Measurements from ENCODE around the gene HIKESHI. TPM values are rescaled to one million over a fixed set of nuclear protein-coding genes. Genes with fewer than 3 reads are reported as not detected.

The HIKESHI gene
- total RNA-seq, 1 experiment from 2014 or later = 38.2 TPM

DNA sequence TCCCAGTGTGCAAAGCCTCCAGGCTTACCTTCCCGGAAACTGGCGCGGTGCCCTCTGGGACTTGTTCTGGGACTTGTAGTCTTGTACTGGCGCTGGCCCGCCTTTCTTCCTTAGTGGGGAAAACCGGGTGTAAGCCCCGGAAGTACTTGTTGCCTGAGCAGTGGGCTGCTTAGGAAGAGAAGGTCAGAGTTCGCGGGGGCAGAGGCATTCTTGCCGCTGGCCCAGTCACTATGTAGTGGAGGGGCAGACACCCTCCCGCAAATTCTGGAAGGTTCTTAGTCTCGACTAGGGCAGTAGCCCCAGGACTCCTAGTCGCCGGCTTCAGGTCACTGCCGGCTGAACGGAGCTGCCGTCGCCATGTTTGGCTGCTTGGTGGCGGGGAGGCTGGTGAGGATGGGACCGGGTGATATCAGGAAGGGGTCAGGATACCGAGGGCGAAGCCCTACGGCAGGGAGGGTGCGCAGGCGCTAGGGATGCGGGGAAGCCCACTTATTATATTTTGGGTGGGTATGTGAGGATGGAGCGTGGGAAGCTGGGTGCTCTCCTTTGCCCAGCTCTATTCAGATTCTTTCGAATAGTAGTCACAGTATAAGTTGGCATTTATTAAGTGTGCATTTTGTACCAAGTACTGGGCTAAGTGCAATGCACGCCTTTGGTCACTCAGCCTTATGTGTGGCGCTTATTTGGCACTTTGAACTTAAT is at the start of gene HIKESHI (continued):
- TF ChIP-seq, protein P1, sequence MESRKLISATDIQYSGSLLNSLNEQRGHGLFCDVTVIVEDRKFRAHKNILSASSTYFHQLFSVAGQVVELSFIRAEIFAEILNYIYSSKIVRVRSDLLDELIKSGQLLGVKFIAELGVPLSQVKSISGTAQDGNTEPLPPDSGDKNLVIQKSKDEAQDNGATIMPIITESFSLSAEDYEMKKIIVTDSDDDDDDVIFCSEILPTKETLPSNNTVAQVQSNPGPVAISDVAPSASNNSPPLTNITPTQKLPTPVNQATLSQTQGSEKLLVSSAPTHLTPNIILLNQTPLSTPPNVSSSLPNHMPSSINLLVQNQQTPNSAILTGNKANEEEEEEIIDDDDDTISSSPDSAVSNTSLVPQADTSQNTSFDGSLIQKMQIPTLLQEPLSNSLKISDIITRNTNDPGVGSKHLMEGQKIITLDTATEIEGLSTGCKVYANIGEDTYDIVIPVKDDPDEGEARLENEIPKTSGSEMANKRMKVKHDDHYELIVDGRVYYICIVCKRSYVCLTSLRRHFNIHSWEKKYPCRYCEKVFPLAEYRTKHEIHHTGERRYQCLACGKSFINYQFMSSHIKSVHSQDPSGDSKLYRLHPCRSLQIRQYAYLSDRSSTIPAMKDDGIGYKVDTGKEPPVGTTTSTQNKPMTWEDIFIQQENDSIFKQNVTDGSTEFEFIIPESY (IDR thresholded peaks at IDR 0.05; ENCODE audit: extremely low read depth, insufficient replicate concordance, low read length) = no peak
- TF ChIP-seq POLR2AphosphoS5 (IDR thresholded peaks at IDR 0.05; ENCODE audit: low read depth, low read length) (peak; percentile 72), ZFX (IDR thresholded peaks at IDR 0.05) (no peak)

DNA sequence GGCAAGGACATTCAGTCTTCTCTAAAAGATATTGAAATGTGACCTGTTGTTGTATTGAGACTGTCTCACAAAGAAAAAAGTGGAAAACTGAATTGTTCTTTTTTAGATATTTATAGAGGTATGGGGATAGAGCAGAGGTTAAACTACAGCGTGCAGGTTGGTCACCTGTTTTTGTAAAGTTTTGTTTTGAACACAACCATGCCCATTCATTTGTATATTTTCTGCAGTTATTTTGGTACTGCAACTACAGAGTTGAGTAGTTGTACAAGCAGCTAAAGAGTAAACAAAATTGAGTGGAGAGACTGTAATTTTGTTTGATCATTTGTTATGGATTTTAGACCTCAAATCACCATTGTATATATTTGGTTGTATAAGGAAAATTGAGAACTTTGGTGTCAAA is 46.1 kb upstream of the HIKESHI start:
- Histone ChIP-seq H3K79me2 (ENCODE audit: insufficient read depth, low read length) (peaks cover 69% of the 10 kb centered on the region), H3K27ac (ENCODE audit: low read depth, low read length) (no peak overlapping the region), H3K36me3 (ENCODE audit: control insufficient read depth in 1 of 2, insufficient read depth in 2 of 2, low read length in 2 of 2) (peaks cover under 1 to 10% of the 10 kb centered on the region in 2 experiments; a peak in 2 of 4 replicates), H4K20me1 (ENCODE audit: insufficient read depth) (peaks cover 7% of the 10 kb centered on the region; the same call in 1 of the 2 replicates), H3K4me3 (replicated peaks in 1 of 2; ENCODE audit: low read depth in 1 of 2, low read length in 2 of 2) (no peak overlapping the region), H3K9me2 (ENCODE audit: insufficient read depth) (no peaks in the 10 kb centered on the region), H3K4me1 (ENCODE audit: control insufficient read depth in 1 of 2, insufficient read depth in 2 of 2, low read length in 2 of 2) (no peaks in the 10 kb centered on the region), H3K9me3 (ENCODE audit: control insufficient read depth in 1 of 2, insufficient read depth in 1 of 2, low read depth in 1 of 2, low read length in 2 of 2) (no peaks in the 10 kb centered on the region), H3K9ac (ENCODE audit: low read length) (no peak overlapping the region), H2AFZ (ENCODE audit: low read depth, low read length, poor library complexity, severe bottlenecking) (no peak overlapping the region), H3K4me2 (ENCODE audit: low read length) (no peak overlapping the region), H3K27me3 (ENCODE audit: insufficient read depth, low read length) (no peaks in the 10 kb centered on the region)
- ChIA-PET RAD21 (ENCODE audit: low non-redundant PET in 1 of 2, low total read pairs in 2 of 2, uncharacterized antibody in 2 of 2, unreplicated experiment in 2 of 2) (no interaction called here), POLR2A (no interaction called here), CTCF (no interaction called here)
- TF ChIP-seq, protein P2, sequence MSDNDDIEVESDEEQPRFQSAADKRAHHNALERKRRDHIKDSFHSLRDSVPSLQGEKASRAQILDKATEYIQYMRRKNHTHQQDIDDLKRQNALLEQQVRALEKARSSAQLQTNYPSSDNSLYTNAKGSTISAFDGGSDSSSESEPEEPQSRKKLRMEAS (IDR thresholded peaks at IDR 0.05) = no peak
- TF ChIP-seq, protein P3, sequence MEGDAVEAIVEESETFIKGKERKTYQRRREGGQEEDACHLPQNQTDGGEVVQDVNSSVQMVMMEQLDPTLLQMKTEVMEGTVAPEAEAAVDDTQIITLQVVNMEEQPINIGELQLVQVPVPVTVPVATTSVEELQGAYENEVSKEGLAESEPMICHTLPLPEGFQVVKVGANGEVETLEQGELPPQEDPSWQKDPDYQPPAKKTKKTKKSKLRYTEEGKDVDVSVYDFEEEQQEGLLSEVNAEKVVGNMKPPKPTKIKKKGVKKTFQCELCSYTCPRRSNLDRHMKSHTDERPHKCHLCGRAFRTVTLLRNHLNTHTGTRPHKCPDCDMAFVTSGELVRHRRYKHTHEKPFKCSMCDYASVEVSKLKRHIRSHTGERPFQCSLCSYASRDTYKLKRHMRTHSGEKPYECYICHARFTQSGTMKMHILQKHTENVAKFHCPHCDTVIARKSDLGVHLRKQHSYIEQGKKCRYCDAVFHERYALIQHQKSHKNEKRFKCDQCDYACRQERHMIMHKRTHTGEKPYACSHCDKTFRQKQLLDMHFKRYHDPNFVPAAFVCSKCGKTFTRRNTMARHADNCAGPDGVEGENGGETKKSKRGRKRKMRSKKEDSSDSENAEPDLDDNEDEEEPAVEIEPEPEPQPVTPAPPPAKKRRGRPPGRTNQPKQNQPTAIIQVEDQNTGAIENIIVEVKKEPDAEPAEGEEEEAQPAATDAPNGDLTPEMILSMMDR (IDR thresholded peaks at IDR 0.05 in 2 of 3, conservative IDR thresholded peaks at IDR 0.05 in 1 of 3; ENCODE audit: borderline replicate concordance in 1 of 3, insufficient read depth in 1 of 3, low read depth in 2 of 3, low read length in 2 of 3) = no peak
- no peak for TF ChIP-seq FOSL1 (IDR thresholded peaks at IDR 0.05; ENCODE audit: low read depth)
- no peak for TF ChIP-seq SP1 (IDR thresholded peaks at IDR 0.05; ENCODE audit: low read depth)
- TF ChIP-seq EZH2 (IDR thresholded peaks at IDR 0.05) = no peak
- no peak for TF ChIP-seq POLR2A (IDR thresholded peaks at IDR 0.05; ENCODE audit: borderline replicate concordance, extremely low read depth, insufficient read depth, insufficient read length)
- no peak for TF ChIP-seq ZNF274 (IDR thresholded peaks at IDR 0.05; ENCODE audit: low read depth, low read length)
- TF ChIP-seq JUND (IDR thresholded peaks at IDR 0.05) = no peak
- no peak for TF ChIP-seq TCF7L2 (IDR thresholded peaks at IDR 0.05; ENCODE audit: borderline replicate concordance, extremely low read depth, insufficient read depth, insufficient read length)
- TF ChIP-seq YY1 (IDR thresholded peaks at IDR 0.05; ENCODE audit: extremely low read depth, insufficient replicate concordance, low read depth, low read length) = no peak
- no peak for TF ChIP-seq CBX3 (IDR thresholded peaks at IDR 0.05; ENCODE audit: low read depth)
- no peak for TF ChIP-seq ZFX (IDR thresholded peaks at IDR 0.05)
- TF ChIP-seq CEBPB (IDR thresholded peaks at IDR 0.05; ENCODE audit: low read depth) = no peak
- TF ChIP-seq, protein P1 (IDR thresholded peaks at IDR 0.05; ENCODE audit: extremely low read depth, insufficient replicate concordance, low read length) = no peak
- TF ChIP-seq POLR2AphosphoS5 (IDR thresholded peaks at IDR 0.05; ENCODE audit: low read depth, low read length) = no peak
- TF ChIP-seq ELF1 (IDR thresholded peaks at IDR 0.05; ENCODE audit: borderline replicate concordance, low read depth) = no peak
- TF ChIP-seq, protein P4, sequence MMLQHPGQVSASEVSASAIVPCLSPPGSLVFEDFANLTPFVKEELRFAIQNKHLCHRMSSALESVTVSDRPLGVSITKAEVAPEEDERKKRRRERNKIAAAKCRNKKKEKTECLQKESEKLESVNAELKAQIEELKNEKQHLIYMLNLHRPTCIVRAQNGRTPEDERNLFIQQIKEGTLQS (IDR thresholded peaks at IDR 0.05) = no peak
- TF ChIP-seq SIN3A (IDR thresholded peaks at IDR 0.05; ENCODE audit: low read depth) = no peak
- intact Hi-C loops (cut with micrococcal nuclease) = no loop called here
- no TSS peak for BruUV-seq (replicated peaks)
- DNase-seq (ENCODE audit: low read depth, low spot score) (no peak), ATAC-seq (no peak)
